OCI-LY7 (cell line): Measurements from ENCODE around the gene MACROH2A2. TPM values are rescaled to one million over a fixed set of nuclear protein-coding genes. Genes with fewer than 3 reads are reported as not detected.
"Not testable (repeated sequence)": the region's sequence is repeated elsewhere in the genome, so short reads cannot be mapped to it uniquely, and the experiment has no call there.

Experiments
- BruUV-seq: library from RNA; stranded (reverse); fragments of 400-500 nt; replicated peaks from 2 replicates; lab custom pipeline; 2021; lab: Mats Ljungman, UMichigan
- CTCF ChIA-PET: fragments of 300-600 bp; sonication (Branson Sonifier 250); formaldehyde crosslinking; loops from one replicate; lab custom pipeline; 2022; ENCODE audit warnings: antibody characterized with exemption; ENCODE audit not compliant: unreplicated experiment; lab: Charles Lee
- POLR2A ChIA-PET: fragments of 300-600 bp; sonication (Branson Sonifier 250); formaldehyde crosslinking; loops from one replicate; lab custom pipeline; 2022; ENCODE audit warnings: antibody characterized with exemption; lab: Charles Lee
- DNase-seq: peaks from one replicate; pipeline ENCODE4 v3.0.0-alpha.2; 2015; ENCODE audit warnings: low spot score
- H2AFZ ChIP-seq: fragments of 200-600 bp; sonication (generic), shearing (Covaris generic); 2 replicates; pipeline ENCODE4 v1.6.1; 2014; ENCODE audit warnings: mild to moderate bottlenecking, antibody characterized with exemption, low read length, moderate library complexity
- H3K27ac ChIP-seq: fragments of 200-600 bp; sonication (generic); 2 replicates; pipeline ENCODE4 v1.5.1; 2014; ENCODE audit warnings: mixed run types, low read depth, mild to moderate bottlenecking, moderate library complexity, low read length, inconsistent platforms; ENCODE audit not compliant: poor library complexity, severe bottlenecking
- H3K36me3 ChIP-seq: fragments of 200-600 bp; sonication (generic); 2 replicates; pipeline ENCODE4 v1.6.1; 2014; ENCODE audit warnings: mild to moderate bottlenecking, antibody characterized with exemption, low read length, moderate library complexity, mixed read lengths; ENCODE audit not compliant: insufficient read depth
- H3K4me1 ChIP-seq: fragments of 200-600 bp; sonication (generic); 2 replicates; pipeline ENCODE4 v1.5.1; 2014; ENCODE audit warnings: mild to moderate bottlenecking, low read length; ENCODE audit not compliant: insufficient read depth, poor library complexity, severe bottlenecking
- H3K4me2 ChIP-seq: fragments of 200-600 bp; sonication (generic); 2 replicates; pipeline ENCODE4 v1.6.1; 2014; ENCODE audit warnings: mild to moderate bottlenecking, low read length
- H3K4me3 ChIP-seq: fragments of 200-600 bp; sonication (generic); 2 replicates; pipeline ENCODE4 v1.5.1; 2014; ENCODE audit warnings: mild to moderate bottlenecking, low read depth, low read length; ENCODE audit not compliant: poor library complexity, severe bottlenecking
- H3K79me2 ChIP-seq: fragments of 200-600 bp; sonication (generic); 2 replicates; pipeline ENCODE4 v1.6.1; 2016; ENCODE audit warnings: low read depth, mild to moderate bottlenecking, low read length, moderate library complexity, mixed read lengths; ENCODE audit not compliant: insufficient read depth
- H3K9me2 ChIP-seq: fragments of 200-600 bp; sonication (generic); 2 replicates; pipeline ENCODE4 v1.6.1; 2016; ENCODE audit warnings: mild to moderate bottlenecking, low read length, mixed read lengths; ENCODE audit not compliant: insufficient read depth
- H3K9me3 ChIP-seq: fragments of 200-600 bp; sonication (generic); 2 replicates; pipeline ENCODE4 v1.6.1; 2014; ENCODE audit warnings: mild to moderate bottlenecking, mixed run types, low read length, mixed read lengths
- H4K20me1 ChIP-seq: fragments of 200-600 bp; sonication (generic); 2 replicates; pipeline ENCODE4 v1.6.1; 2014; ENCODE audit warnings: mild to moderate bottlenecking, antibody characterized with exemption, low read length, moderate library complexity, mixed read lengths; ENCODE audit not compliant: insufficient read depth
- CTCF ChIP-seq: fragments of 200-600 bp; sonication (generic); conservative IDR thresholded peaks from 2 replicates; pipeline ENCODE4 v1.5.1; 2014; ENCODE audit warnings: mild to moderate bottlenecking, antibody characterized with exemption, low read length, moderate library complexity, mixed read lengths
- EZH2phosphoT487 ChIP-seq: fragments of 200-600 bp; sonication (generic); IDR thresholded peaks from 2 replicates; pipeline ENCODE4 v1.6.1; 2018; ENCODE audit warnings: low read depth, borderline replicate concordance, mild to moderate bottlenecking, mixed run types, antibody characterized with exemption, low read length, moderate library complexity, mixed read lengths
- intact Hi-C: fragments of 100-400 bp; cut with micrococcal nuclease; formaldehyde crosslinking; loops from one replicate; pipeline ENCODE4 v1.10.0; 2022; ENCODE audit not compliant: unreplicated experiment
- total RNA-seq, 2 experiments: library from RNA; depleted of rRNA in 1 of 2; stranded (reverse); fragments of >200 nt in 1 of 2; shearing (Covaris generic) in 1 of 2; gene quantifications; 2 replicates each; pipeline ENCODE4 v1.2.3, GENCODE V29; 2014 to 2022

MACROH2A2 gene
- total RNA-seq, 2 experiments from 2014 or later: not detected

GRCh38 chr10:70122742-70123141, 70.1 kb downstream of the MACROH2A2 start:
- Histone ChIP-seq H4K20me1 (no peaks in the 10 kb centered on the region), H3K36me3 (no peaks in the 10 kb centered on the region), H3K9me2 (no peaks in the 10 kb centered on the region), H3K27ac (no peak overlapping the region), H2AFZ (no peak overlapping the region), H3K9me3 (no peaks in the 10 kb centered on the region), H3K4me1 (no peaks in the 10 kb centered on the region), H3K79me2 (no peaks in the 10 kb centered on the region), H3K4me2 (no peak overlapping the region), H3K4me3 (no peak overlapping the region)
- no peak for DNase-seq
- ChIA-PET POLR2A (no interaction called here), CTCF (no interaction called here)
- no TSS peak for BruUV-seq
- intact Hi-C loops: no loop called here
- TF ChIP-seq EZH2phosphoT487: no peak
- no peak for TF ChIP-seq CTCF

GRCh38 chr10:70123166-70123565, 70.5 kb downstream of the MACROH2A2 start:
- H3K4me1 ChIP-seq, H3K4me2 ChIP-seq, DNase-seq, H4K20me1 ChIP-seq, CTCF ChIA-PET, H3K9me3 ChIP-seq, H3K36me3 ChIP-seq, intact Hi-C loops, H3K79me2 ChIP-seq, BruUV-seq, H3K27ac ChIP-seq, H2AFZ ChIP-seq, H3K9me2 ChIP-seq, H3K4me3 ChIP-seq, POLR2A ChIA-PET: not testable (repeated sequence)

GRCh38 chr10:70123817-70124216, 71.2 kb downstream of the MACROH2A2 start:
- H3K4me1 ChIP-seq: no peaks in the 10 kb centered on the region
- intact Hi-C loops: no loop called here
- H3K27ac ChIP-seq: no peak overlapping the region
- no peak overlapping the region for H3K4me3 ChIP-seq
- H4K20me1 ChIP-seq: no peaks in the 10 kb centered on the region
- no peaks in the 10 kb centered on the region for H3K9me2 ChIP-seq
- BruUV-seq: no TSS peak
- ChIA-PET CTCF (no interaction called here), POLR2A (no interaction called here)
- H2AFZ ChIP-seq: no peak overlapping the region
- no peaks in the 10 kb centered on the region for H3K79me2 ChIP-seq
- no peaks in the 10 kb centered on the region for H3K9me3 ChIP-seq
- no peak overlapping the region for H3K4me2 ChIP-seq
- H3K36me3 ChIP-seq: no peaks in the 10 kb centered on the region
- no peak for TF ChIP-seq CTCF
- TF ChIP-seq EZH2phosphoT487: no peak
- DNase-seq: no peak
